ENCODE results near the gene CBX7. TPM values are rescaled to one million over a fixed set of nuclear protein-coding genes. Genes with fewer than 3 reads are reported as not detected.

Gene CBX7
- total RNA-seq: 51.1 TPM
- long read RNA-seq, full-length matches to known transcripts: 16 of 96 reads
- long read RNA-seq, partial matches to known transcripts: 19 of 96 reads
- long read RNA-seq, other reads (novel, unspliced or antisense): 61 of 96 reads

- DNase-seq: peak; percentile 97
- Histone ChIP-seq H3K9me3 (no peaks in the 10 kb centered on the region), H3K27me3 (ENCODE audit: low read depth) (no peaks in the 10 kb centered on the region), H3K27ac (peak within 1 kb of the TSS; percentile 93), H3K36me3 (peaks cover 14% of the 10 kb centered on the region), H3K4me1 (peaks cover 43% of the 10 kb centered on the region), H3K4me3 (peak within 1 kb of the TSS; percentile 96)
- intact Hi-C loops (cut with DNase I): no loop called here
- ATAC-seq: peak; percentile 96 to 97
- no peak for TF ChIP-seq CTCF (IDR thresholded peaks at IDR 0.05)
These were observed at the start of gene CBX7 for GRCh38 chr22:39152511-39153219. CBX7 (minus strand) TSS chr22:39152680; CDS start chr22:39152444, 236 bp downstream.

GRCh38 chr22:39197578-39197977 is 45.1 kb upstream of the CBX7 start:
- H3K4me1 ChIP-seq: peaks cover 6% of the 10 kb centered on the region
- intact Hi-C loops (cut with DNase I): no loop called here
- H3K9me3 ChIP-seq: peaks cover 9% of the 10 kb centered on the region
- DNase-seq (no peak), ATAC-seq (no peak)
- H3K27ac ChIP-seq: no peak overlapping the region
- TF ChIP-seq CTCF (IDR thresholded peaks at IDR 0.05): no peak
- no peaks in the 10 kb centered on the region for H3K36me3 ChIP-seq
- H3K27me3 ChIP-seq (ENCODE audit: low read depth): no peaks in the 10 kb centered on the region
- H3K4me3 ChIP-seq: no peak overlapping the region

GRCh38 chr22:39194098-39194497 is 41.6 kb upstream of the CBX7 start:
- no peak for TF ChIP-seq CTCF (IDR thresholded peaks at IDR 0.05)
- DNase-seq: no peak
- no peaks in the 10 kb centered on the region for H3K4me1 ChIP-seq
- H3K36me3 ChIP-seq: no peaks in the 10 kb centered on the region
- H3K9me3 ChIP-seq: peaks cover 9% of the 10 kb centered on the region
- intact Hi-C loops (cut with DNase I): no loop called here
- no peak for ATAC-seq
- no peak overlapping the region for H3K27ac ChIP-seq
- H3K27me3 ChIP-seq (ENCODE audit: low read depth): no peaks in the 10 kb centered on the region
- no peak overlapping the region for H3K4me3 ChIP-seq

GRCh38 chr22:39188809-39189208 is 36.3 kb upstream of the CBX7 start:
- no peak overlapping the region for H3K27ac ChIP-seq
- H3K4me3 ChIP-seq: no peak overlapping the region
- DNase-seq: peak; percentile 2
- H3K36me3 ChIP-seq: no peaks in the 10 kb centered on the region
- H3K27me3 ChIP-seq (ENCODE audit: low read depth): no peaks in the 10 kb centered on the region
- no peak for ATAC-seq
- peaks cover 21% of the 10 kb centered on the region for H3K4me1 ChIP-seq
- intact Hi-C loops (cut with DNase I): no loop called here
- peaks cover 2% of the 10 kb centered on the region for H3K9me3 ChIP-seq
- TF ChIP-seq CTCF (IDR thresholded peaks at IDR 0.05): no peak

GRCh38 chr22:39185601-39186012 is 33.1 kb upstream of the CBX7 start:
- Histone ChIP-seq H3K9me3 (no peaks in the 10 kb centered on the region), H3K27ac (peak overlapping the region; percentile 87)
- TF ChIP-seq CTCF (IDR thresholded peaks at IDR 0.05): peak; percentile 21

More at GRCh38 chr22:39185601-39186012, 33.1 kb upstream of the CBX7 start:
- DNase-seq (peak; percentile 67), ATAC-seq (peak; percentile 80 to 84)
- H3K4me1 ChIP-seq: peaks cover 21% of the 10 kb centered on the region
- no peaks in the 10 kb centered on the region for H3K27me3 ChIP-seq (ENCODE audit: low read depth)
- H3K4me3 ChIP-seq: no peak overlapping the region
- intact Hi-C loops (cut with DNase I): no loop called here
- no peaks in the 10 kb centered on the region for H3K36me3 ChIP-seq
